Ovary (tissue), 3 donors: ENCODE measurements around the gene TSFM.

ENCODE experiments used
- CTCF ChIP-seq, 3 donors: fragments of 450-650 bp in 2 of 3; fragments of 200-600 bp in 1 of 3; IDR thresholded peaks; one replicate each; pipeline versions ENCODE4 v1.5.1 to v1.8.0; 2016 to 2022; ENCODE audit warnings: antibody characterized with exemption in 3 of 3, mild to moderate bottlenecking in 1 of 3
- POLR2A ChIP-seq: fragments of 450-650 bp; IDR thresholded peaks from one replicate; pipeline ENCODE4 v1.6.1; 2017; ENCODE audit warnings: antibody characterized with exemption, mild to moderate bottlenecking, moderate library complexity
- donor health status: DM: no; HTN: no; CAD: no.

DNA sequence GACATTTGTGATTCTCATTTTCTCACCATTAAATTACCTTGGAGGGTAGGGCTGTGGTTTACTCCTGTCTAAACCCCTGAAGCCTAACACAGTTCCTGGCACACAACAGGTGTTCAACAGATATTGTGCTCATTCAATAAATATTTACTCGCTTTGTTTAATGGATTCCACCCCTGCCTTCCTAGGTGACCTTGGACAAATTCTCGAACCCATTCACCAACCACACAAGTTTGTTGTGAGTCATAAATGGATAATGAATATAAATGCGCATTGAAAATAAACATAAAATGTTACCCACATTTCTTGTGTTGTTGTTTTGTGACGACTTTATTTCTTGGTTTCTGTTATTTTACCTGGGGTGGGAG is 362 bp upstream of the TSFM start:
- TF ChIP-seq CTCF (IDR thresholded peaks at IDR 0.05) (no peak), POLR2A (no peak)
